ENCODE results near the gene CTDSP2. TPM values are rescaled to one million over a fixed set of nuclear protein-coding genes. Genes with fewer than 3 reads are reported as not detected.
A peak's percentile ranks its signal among the peaks of the same experiment; 100 is the strongest.

CTDSP2 gene
- total RNA-seq, 4 donors from 2014 or later: 66.0 to 116 (median 83.4) TPM

- Histone ChIP-seq H3K4me1 (peaks cover 64 to 71% of the 10 kb centered on the region in 2 donors), H3K4me3 (no peak overlapping the region), H3K9me3 (no peaks in the 10 kb centered on the region), H3K27ac (peak overlapping the region; percentile 93 to 99 (median 98)), H3K27me3 (no peaks in the 10 kb centered on the region), H3K36me3 (peaks cover 0 to 39% of the 10 kb centered on the region in 2 donors)
- TF ChIP-seq CTCF (IDR thresholded peaks at IDR 0.05 in 4 of 5, conservative IDR thresholded peaks at IDR 0.05 in 1 of 5): no peak
- no peak for TF ChIP-seq POLR2A (IDR thresholded peaks at IDR 0.05)
- ATAC-seq (no peak), DNase-seq (no peak)
- intact Hi-C loops (cut with DNase I; ENCODE audit: low total_unique reads): loop anchor here (2.0 to 5.0 kb wide), 2 partner anchors 48 to 66 kb away; partner anchors contain the start of gene TSFM
- in situ Hi-C loops (cut with MboI; ENCODE audit: low sequenced_read_pairs in 4 of 4): loop anchor here in 1 of 4 donors (5.0 kb wide), 1 partner anchor 77 kb away; no protein-coding TSS in a partner anchor
These were observed 16.1 kb downstream of the CTDSP2 start for GRCh38 chr12:57830393-57830792.

- intact Hi-C loops (cut with DNase I; ENCODE audit: low total_unique reads): no loop called here
- ATAC-seq: no peak
- peaks cover 52 to 59% of the 10 kb centered on the region in 2 donors for H3K4me1 ChIP-seq
- DNase-seq: no peak
- peaks cover 0 to 51% of the 10 kb centered on the region in 2 donors for H3K36me3 ChIP-seq
- in situ Hi-C loops (cut with MboI; ENCODE audit: low sequenced_read_pairs in 4 of 4): loop anchor here in 3 of 4 donors (5.0 kb wide), 1 partner anchor 78 kb away; no protein-coding TSS in a partner anchor
- H3K9me3 ChIP-seq: no peaks in the 10 kb centered on the region
- peak overlapping the region; percentile 93 to 99 (median 98) for H3K27ac ChIP-seq
- TF ChIP-seq CTCF (IDR thresholded peaks at IDR 0.05 in 4 of 5, conservative IDR thresholded peaks at IDR 0.05 in 1 of 5) (no peak), POLR2A (IDR thresholded peaks at IDR 0.05) (no peak)
- no peaks in the 10 kb centered on the region for H3K27me3 ChIP-seq
- no peak overlapping the region for H3K4me3 ChIP-seq
These were observed 17.3 kb downstream of the CTDSP2 start for GRCh38 chr12:57829025-57829777.

- H3K27me3 ChIP-seq: no peaks in the 10 kb centered on the region
- TF ChIP-seq POLR2A (IDR thresholded peaks at IDR 0.05) (no peak), CTCF (IDR thresholded peaks at IDR 0.05 in 4 of 5, conservative IDR thresholded peaks at IDR 0.05 in 1 of 5) (no peak)
- H3K27ac ChIP-seq: peak overlapping the region; percentile 47 to 70 (median 56)
- in situ Hi-C loops (cut with MboI; ENCODE audit: low sequenced_read_pairs in 4 of 4): loop anchor here in 3 of 4 donors (5.0 kb wide), 1 partner anchor 80 kb away; no protein-coding TSS in a partner anchor
- no peak overlapping the region for H3K4me3 ChIP-seq
- DNase-seq: no peak
- no peaks in the 10 kb centered on the region for H3K9me3 ChIP-seq
- peaks cover 46 to 51% of the 10 kb centered on the region in 2 donors for H3K4me1 ChIP-seq
- intact Hi-C loops (cut with DNase I; ENCODE audit: low total_unique reads): no loop called here
- ATAC-seq: no peak
- H3K36me3 ChIP-seq: peaks cover 0 to 74% of the 10 kb centered on the region in 2 donors
These were observed 19.6 kb downstream of the CTDSP2 start for GRCh38 chr12:57826966-57827365.

- no peaks in the 10 kb centered on the region for H3K9me3 ChIP-seq
- TF ChIP-seq POLR2A (IDR thresholded peaks at IDR 0.05): no peak
- no peak for TF ChIP-seq CTCF (IDR thresholded peaks at IDR 0.05 in 4 of 5, conservative IDR thresholded peaks at IDR 0.05 in 1 of 5)
- DNase-seq (no peak), ATAC-seq (no peak)
- H3K36me3 ChIP-seq: peaks cover 0 to 79% of the 10 kb centered on the region in 2 donors
- in situ Hi-C loops (cut with MboI; ENCODE audit: low sequenced_read_pairs in 4 of 4) (loop anchor here in 3 of 4 donors (5.0 kb wide), 1 partner anchor 81 kb away; no protein-coding TSS in a partner anchor), intact Hi-C loops (cut with DNase I; ENCODE audit: low total_unique reads) (no loop called here)
- peaks cover 40 to 48% of the 10 kb centered on the region in 2 donors for H3K4me1 ChIP-seq
- H3K27me3 ChIP-seq: no peaks in the 10 kb centered on the region
- H3K27ac ChIP-seq: peak overlapping the region; percentile 47 to 70 (median 56)
- H3K4me3 ChIP-seq: no peak overlapping the region
These were observed 20.1 kb downstream of the CTDSP2 start for GRCh38 chr12:57826400-57826799.
